ENCODE data around the gene ZC3H12D. TPM values are rescaled to one million over a fixed set of nuclear protein-coding genes. Genes with fewer than 3 reads are reported as not detected.

ZC3H12D gene
- total RNA-seq, 1 experiment from 2014 or later: 0.57 TPM

DNA sequence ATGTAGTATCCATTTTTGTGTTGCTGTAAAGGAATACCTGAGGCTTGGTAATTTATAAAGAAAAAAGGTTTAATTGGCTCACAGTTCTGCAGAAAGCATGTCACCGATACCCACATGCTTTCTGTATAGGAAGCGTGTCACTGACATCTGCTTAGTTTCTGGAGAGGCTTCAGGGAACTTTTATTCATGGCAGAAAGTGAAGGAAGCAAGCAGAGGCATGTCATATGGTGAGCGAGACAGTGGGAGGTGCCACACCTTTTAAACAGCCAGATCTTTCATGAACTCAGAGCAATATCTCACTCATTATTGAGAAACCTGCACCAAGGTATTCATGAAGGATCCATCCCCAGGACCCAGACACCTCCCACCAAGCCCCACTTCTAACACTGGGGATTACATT lies 81.3 kb downstream of the ZC3H12D start:
- Mint-ChIP-seq H3K9me3 (ENCODE audit: unreplicated experiment) (no peaks in the 10 kb centered on the region), H3K27me3 (ENCODE audit: insufficient read depth, unreplicated experiment) (no peaks in the 10 kb centered on the region), H3K27ac (ENCODE audit: unreplicated experiment) (no peak overlapping the region), H3K4me1 (ENCODE audit: low read depth, unreplicated experiment) (peaks cover 7% of the 10 kb centered on the region), H3K4me3 (ENCODE audit: unreplicated experiment) (no peak overlapping the region), H3K36me3 (ENCODE audit: insufficient read depth, unreplicated experiment) (peaks cover 56% of the 10 kb centered on the region)
- ChIA-PET CTCF (no interaction called here), POLR2A (no interaction called here)
- Histone ChIP-seq H3K27me3 (replicated peaks; ENCODE audit: control insufficient read depth, insufficient read depth, low read length) (no peaks in the 10 kb centered on the region), H3K4me1 (no peaks in the 10 kb centered on the region), H3K9me3 (no peaks in the 10 kb centered on the region), H3K36me3 (ENCODE audit: control insufficient read depth, insufficient read depth, low read length) (peaks cover 3% of the 10 kb centered on the region; the same call in 1 of the 2 replicates), H3K4me3 (ENCODE audit: low read depth, low read length) (no peak overlapping the region)
- no peak for DNase-seq
- BruUV-seq (replicated peaks): no TSS peak
- intact Hi-C loops (cut with micrococcal nuclease; ENCODE audit: unreplicated experiment): no loop called here
- TF ChIP-seq, protein P1, sequence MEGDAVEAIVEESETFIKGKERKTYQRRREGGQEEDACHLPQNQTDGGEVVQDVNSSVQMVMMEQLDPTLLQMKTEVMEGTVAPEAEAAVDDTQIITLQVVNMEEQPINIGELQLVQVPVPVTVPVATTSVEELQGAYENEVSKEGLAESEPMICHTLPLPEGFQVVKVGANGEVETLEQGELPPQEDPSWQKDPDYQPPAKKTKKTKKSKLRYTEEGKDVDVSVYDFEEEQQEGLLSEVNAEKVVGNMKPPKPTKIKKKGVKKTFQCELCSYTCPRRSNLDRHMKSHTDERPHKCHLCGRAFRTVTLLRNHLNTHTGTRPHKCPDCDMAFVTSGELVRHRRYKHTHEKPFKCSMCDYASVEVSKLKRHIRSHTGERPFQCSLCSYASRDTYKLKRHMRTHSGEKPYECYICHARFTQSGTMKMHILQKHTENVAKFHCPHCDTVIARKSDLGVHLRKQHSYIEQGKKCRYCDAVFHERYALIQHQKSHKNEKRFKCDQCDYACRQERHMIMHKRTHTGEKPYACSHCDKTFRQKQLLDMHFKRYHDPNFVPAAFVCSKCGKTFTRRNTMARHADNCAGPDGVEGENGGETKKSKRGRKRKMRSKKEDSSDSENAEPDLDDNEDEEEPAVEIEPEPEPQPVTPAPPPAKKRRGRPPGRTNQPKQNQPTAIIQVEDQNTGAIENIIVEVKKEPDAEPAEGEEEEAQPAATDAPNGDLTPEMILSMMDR (IDR thresholded peaks at IDR 0.05; ENCODE audit: insufficient read depth in 1 of 2, low read depth in 1 of 2, low read length in 1 of 2, severe bottlenecking in 1 of 2, unreplicated experiment in 1 of 2): no peak

DNA sequence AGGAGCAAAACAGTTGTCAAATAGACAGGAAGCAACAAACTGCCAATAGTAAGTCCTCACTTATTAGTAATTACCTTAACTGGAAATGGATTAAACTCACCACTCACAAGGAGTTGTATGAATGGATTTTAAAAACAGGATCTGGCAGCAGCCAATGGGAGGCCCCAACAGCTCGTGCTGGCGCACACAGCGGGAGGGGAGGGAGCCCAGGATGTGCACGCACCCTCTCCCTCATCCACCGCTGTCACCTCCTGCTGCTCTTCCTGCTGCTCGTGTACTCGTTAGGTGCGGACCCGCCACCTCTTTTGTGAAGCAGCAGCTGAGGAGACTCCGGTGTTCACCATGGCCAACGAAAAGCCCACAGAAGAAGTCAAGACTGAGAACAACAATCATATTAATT lies 84.8 kb downstream of the ZC3H12D start, which contains the start of gene SUMO4:
Gene SUMO4, plus strand, starts transcription at position 213 of the 400 bp plus-strand sequence. Its CDS starts 130 bp downstream, at position 343.
- TF ChIP-seq, protein P1 (IDR thresholded peaks at IDR 0.05; ENCODE audit: insufficient read depth in 1 of 2, low read depth in 1 of 2, low read length in 1 of 2, severe bottlenecking in 1 of 2, unreplicated experiment in 1 of 2): no peak

DNA sequence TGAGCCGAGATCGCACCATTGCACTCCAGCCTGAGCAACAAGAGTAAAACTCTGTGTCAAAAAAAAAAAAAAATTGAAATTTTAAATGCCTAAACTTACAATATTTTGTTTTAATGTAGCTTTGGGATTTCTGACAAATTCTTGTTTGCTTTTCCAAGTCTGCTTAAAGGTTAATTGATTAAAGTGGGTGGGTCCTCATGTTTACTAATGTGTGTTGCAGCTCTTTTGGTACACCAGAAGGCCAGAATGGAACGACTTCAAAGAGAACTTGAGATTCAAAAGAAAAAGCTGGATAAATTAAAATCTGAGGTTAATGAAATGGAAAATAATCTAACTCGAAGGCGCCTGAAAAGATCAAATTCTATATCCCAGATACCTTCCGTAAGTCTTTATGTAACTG lies 87.4 kb downstream of the ZC3H12D start:
- H3K27ac Mint-ChIP-seq (ENCODE audit: unreplicated experiment): no peak overlapping the region
- CTCF ChIA-PET: no interaction called here
- H3K9me3 ChIP-seq: no peaks in the 10 kb centered on the region
- H3K27me3 ChIP-seq (replicated peaks; ENCODE audit: control insufficient read depth, insufficient read depth, low read length): no peaks in the 10 kb centered on the region
- no peak for DNase-seq
- POLR2A ChIA-PET: no interaction called here
- peaks cover 3% of the 10 kb centered on the region; the same call in 1 of the 2 replicates for H3K36me3 ChIP-seq (ENCODE audit: control insufficient read depth, insufficient read depth, low read length)
- BruUV-seq (replicated peaks): no TSS peak
- intact Hi-C loops (cut with micrococcal nuclease; ENCODE audit: unreplicated experiment): no loop called here
- H3K9me3 Mint-ChIP-seq (ENCODE audit: unreplicated experiment): no peaks in the 10 kb centered on the region
- H3K4me3 Mint-ChIP-seq (ENCODE audit: unreplicated experiment): no peak overlapping the region
- H3K4me1 Mint-ChIP-seq (ENCODE audit: low read depth, unreplicated experiment): no peaks in the 10 kb centered on the region
- H3K27me3 Mint-ChIP-seq (ENCODE audit: insufficient read depth, unreplicated experiment): no peaks in the 10 kb centered on the region
- H3K4me3 ChIP-seq (ENCODE audit: low read depth, low read length): no peak overlapping the region
- H3K36me3 Mint-ChIP-seq (ENCODE audit: insufficient read depth, unreplicated experiment): peaks cover 53% of the 10 kb centered on the region
- TF ChIP-seq, protein P1 (IDR thresholded peaks at IDR 0.05; ENCODE audit: insufficient read depth in 1 of 2, low read depth in 1 of 2, low read length in 1 of 2, severe bottlenecking in 1 of 2, unreplicated experiment in 1 of 2): no peak
- no peaks in the 10 kb centered on the region for H3K4me1 ChIP-seq

More for the DNA sequence above, 84.8 kb downstream of the ZC3H12D start, which contains the start of gene SUMO4:
- H3K27me3 ChIP-seq (replicated peaks; ENCODE audit: control insufficient read depth, insufficient read depth, low read length): no peaks in the 10 kb centered on the region
- no peaks in the 10 kb centered on the region for H3K4me1 Mint-ChIP-seq (ENCODE audit: low read depth, unreplicated experiment)
- no TSS peak for BruUV-seq (replicated peaks)
- no peak within 1 kb of the TSS for H3K27ac Mint-ChIP-seq (ENCODE audit: unreplicated experiment)
- H3K36me3 Mint-ChIP-seq (ENCODE audit: insufficient read depth, unreplicated experiment): peaks cover 68% of the 10 kb centered on the region
- no peaks in the 10 kb centered on the region for H3K9me3 ChIP-seq
- H3K27me3 Mint-ChIP-seq (ENCODE audit: insufficient read depth, unreplicated experiment): no peaks in the 10 kb centered on the region
- intact Hi-C loops (cut with micrococcal nuclease; ENCODE audit: unreplicated experiment): no loop called here
- ChIA-PET CTCF (no interaction called here), POLR2A (no interaction called here)
- H3K4me3 ChIP-seq (ENCODE audit: low read depth, low read length): no peak within 1 kb of the TSS
- no peaks in the 10 kb centered on the region for H3K4me1 ChIP-seq
- H3K4me3 Mint-ChIP-seq (ENCODE audit: unreplicated experiment): no peak within 1 kb of the TSS
- peaks cover 3% of the 10 kb centered on the region; the same call in 1 of the 2 replicates for H3K36me3 ChIP-seq (ENCODE audit: control insufficient read depth, insufficient read depth, low read length)
- no peaks in the 10 kb centered on the region for H3K9me3 Mint-ChIP-seq (ENCODE audit: unreplicated experiment)
- DNase-seq: no peak

Other genes starting within 250 kb of the ZC3H12D start
- 43.6 and 43.7 TPM in 2 replicates for gene TAB2, start 167.3 kb downstream of the ZC3H12D start, total RNA-seq (2022)
- 1.7 and 2.4 TPM in 2 replicates for gene SUMO4, start 84.8 kb downstream of the ZC3H12D start, total RNA-seq (2022)
- gene PPIL4, start 61.0 kb upstream of the ZC3H12D start, total RNA-seq (2022): 28.3 and 28.4 TPM in 2 replicates
- 29.6 and 34.9 TPM in 2 replicates for gene GINM1, start 81.4 kb upstream of the ZC3H12D start, total RNA-seq (2022)
- gene KATNA1, start 163.7 kb upstream of the ZC3H12D start, total RNA-seq (2022): 16.7 and 19.2 TPM in 2 replicates
- 28.7 and 31.3 TPM in 2 replicates for gene LATS1, start 233.1 kb upstream of the ZC3H12D start, total RNA-seq (2022)